Nephron progenitor cell (in vitro differentiated cells): ENCODE measurements around the gene VPS39.

ENCODE experiments used
- DNase-seq: peaks from one replicate; pipeline ENCODE4 v3.0.0; 2021
- H3K27ac Mint-ChIP-seq: 2 replicates; pipeline ENCODE4 v1.8.0; 2021; ENCODE audit warnings: mild to moderate bottlenecking, moderate library complexity, mixed read lengths
- H3K27me3 Mint-ChIP-seq: 2 replicates; pipeline ENCODE4 v1.8.0; 2021; ENCODE audit warnings: mild to moderate bottlenecking, low read depth, mixed read lengths; ENCODE audit not compliant: poor library complexity
- H3K36me3 Mint-ChIP-seq: 2 replicates; pipeline ENCODE4 v1.8.0; 2021; ENCODE audit warnings: low read depth, mixed read lengths
- H3K4me1 Mint-ChIP-seq: 2 replicates; pipeline ENCODE4 v1.8.0; 2021; ENCODE audit warnings: mixed read lengths
- H3K4me3 Mint-ChIP-seq: 2 replicates; pipeline ENCODE4 v1.8.0; 2021; ENCODE audit warnings: mild to moderate bottlenecking, moderate library complexity, mixed read lengths
- H3K9me3 Mint-ChIP-seq: 2 replicates; pipeline ENCODE4 v1.8.0; 2021; ENCODE audit warnings: mild to moderate bottlenecking, moderate library complexity, mixed read lengths
- CTCF ChIP-seq: fragments of 200-600 bp; sonication (generic); IDR thresholded peaks from 2 replicates; pipeline ENCODE4 v1.5.0; 2021; ENCODE audit warnings: antibody characterized with exemption

The VPS39 gene

GRCh38 chr15:42128476-42128875, 79.6 kb downstream of the VPS39 start:
- Mint-ChIP-seq H3K4me1 (peaks cover 37% of the 10 kb centered on the region), H3K27ac (no peak overlapping the region), H3K4me3 (no peak overlapping the region), H3K9me3 (no peaks in the 10 kb centered on the region), H3K36me3 (no peaks in the 10 kb centered on the region), H3K27me3 (peaks cover 15% of the 10 kb centered on the region)
- no peak for DNase-seq
- no peak for TF ChIP-seq CTCF

- Mint-ChIP-seq H3K27ac (no peak overlapping the region), H3K4me3 (no peak overlapping the region), H3K36me3 (no peaks in the 10 kb centered on the region), H3K9me3 (no peaks in the 10 kb centered on the region), H3K27me3 (peaks cover 26% of the 10 kb centered on the region), H3K4me1 (peaks cover 10% of the 10 kb centered on the region)
- DNase-seq, result no peak
- no peak for TF ChIP-seq CTCF
Measured at GRCh38 chr15:42123546-42123945, 84.6 kb downstream of the VPS39 start.

- Mint-ChIP-seq H3K27me3 (peaks cover 22% of the 10 kb centered on the region), H3K4me1 (peaks cover 12% of the 10 kb centered on the region), H3K9me3 (peaks cover 7% of the 10 kb centered on the region), H3K27ac (no peak overlapping the region), H3K4me3 (no peak overlapping the region), H3K36me3 (no peaks in the 10 kb centered on the region)
- TF ChIP-seq CTCF, result no peak
- DNase-seq, result no peak
Measured at GRCh38 chr15:42121682-42122081, 86.4 kb downstream of the VPS39 start.

GRCh38 chr15:42121021-42121420, 87.1 kb downstream of the VPS39 start:
- H3K27me3 Mint-ChIP-seq, result peaks cover 22% of the 10 kb centered on the region
- no peak overlapping the region for H3K27ac Mint-ChIP-seq
- no peak for DNase-seq
- no peak overlapping the region for H3K4me3 Mint-ChIP-seq
- H3K36me3 Mint-ChIP-seq, result no peaks in the 10 kb centered on the region
- H3K9me3 Mint-ChIP-seq, result peaks cover 12% of the 10 kb centered on the region
- H3K4me1 Mint-ChIP-seq, result peaks cover 12% of the 10 kb centered on the region
- TF ChIP-seq CTCF, result no peak

GRCh38 chr15:42120285-42120684, 87.8 kb downstream of the VPS39 start:
- Mint-ChIP-seq H3K27me3 (peaks cover 22% of the 10 kb centered on the region), H3K4me3 (no peak overlapping the region), H3K36me3 (no peaks in the 10 kb centered on the region), H3K27ac (no peak overlapping the region), H3K9me3 (peaks cover 16% of the 10 kb centered on the region), H3K4me1 (peaks cover 12% of the 10 kb centered on the region)
- no peak for TF ChIP-seq CTCF
- no peak for DNase-seq

- Mint-ChIP-seq H3K27ac (no peak overlapping the region), H3K27me3 (peaks cover 18% of the 10 kb centered on the region), H3K36me3 (no peaks in the 10 kb centered on the region), H3K9me3 (peaks cover 16% of the 10 kb centered on the region), H3K4me1 (peaks cover 12% of the 10 kb centered on the region), H3K4me3 (no peak overlapping the region)
- no peak for TF ChIP-seq CTCF
- no peak for DNase-seq
Measured at GRCh38 chr15:42119446-42119760, 88.7 kb downstream of the VPS39 start.
